H4 (cell line): ENCODE data around the gene IFI16. TPM values are rescaled to one million over a fixed set of nuclear protein-coding genes. Genes with fewer than 3 reads are reported as not detected.
"Not testable (repeated sequence)": the region's sequence is repeated elsewhere in the genome, so short reads cannot be mapped to it uniquely, and the experiment has no call there.

ENCODE experiments used
- DNase-seq: peaks from one replicate; pipeline ENCODE4 v3.0.0-alpha.2; 2015; ENCODE audit warnings: low spot score
- total RNA-seq: library from RNA; depleted of rRNA; stranded (reverse); fragments of >200 nt; shearing (Covaris generic); gene quantifications from 2 replicates; pipeline ENCODE4 v1.2.3, GENCODE V29; 2014; rRNA removed

Gene IFI16
- total RNA-seq, 1 experiment from 2014 or later = 54.0 TPM

DNA sequence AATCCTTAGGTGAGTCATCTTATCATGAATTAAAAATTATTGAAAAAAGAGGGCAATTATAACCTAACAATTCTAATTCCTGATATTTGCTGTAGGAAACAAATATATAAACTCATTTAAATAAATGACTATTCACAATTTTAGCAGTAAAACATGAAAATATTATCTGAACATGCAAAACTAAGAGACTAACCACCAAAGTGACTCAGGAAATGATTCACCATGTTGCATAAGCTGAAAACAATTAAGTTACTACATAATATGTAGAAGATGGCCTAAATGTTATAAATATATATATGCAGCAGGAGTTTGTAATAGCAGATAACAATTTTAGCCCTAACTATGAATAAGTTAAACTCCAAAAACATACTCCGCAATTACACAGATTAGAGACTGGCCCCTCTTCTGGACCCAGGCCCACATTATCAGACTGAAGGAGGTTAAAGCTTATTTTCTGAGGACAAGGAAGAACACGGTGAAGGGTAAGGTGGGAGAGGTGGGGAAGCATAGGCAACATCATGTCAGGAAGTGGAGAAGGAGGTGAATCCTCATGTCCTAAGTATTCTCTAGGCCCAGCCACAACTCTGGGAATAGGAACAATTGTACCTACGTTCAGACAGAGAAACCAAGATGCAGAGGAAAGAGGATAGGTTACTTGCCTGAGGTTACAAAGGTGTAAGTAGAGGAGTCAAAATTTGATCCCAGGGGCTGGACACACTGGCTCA lies 82.5 kb downstream of the IFI16 start:
- DNase-seq = peak; percentile 63

DNA sequence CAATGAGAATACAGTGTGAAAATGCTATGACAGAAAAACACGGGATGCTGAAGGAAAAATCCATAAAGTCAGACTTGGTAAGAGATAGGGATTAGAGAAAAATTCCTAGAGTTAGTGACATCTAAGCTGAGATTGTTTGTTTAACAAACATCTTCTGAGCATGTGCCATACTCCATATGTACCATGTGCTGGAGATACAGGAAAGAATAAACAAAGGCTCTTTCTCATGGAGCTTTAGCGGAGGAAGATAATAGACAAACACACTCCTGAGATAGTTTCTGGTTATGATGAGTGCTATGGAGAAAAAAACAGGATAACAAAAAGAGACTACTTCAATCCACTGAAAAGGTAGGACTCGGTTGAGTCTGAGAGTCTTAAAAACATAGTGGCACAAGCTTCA lies 88.9 kb downstream of the IFI16 start:
- DNase-seq = no peak

DNA sequence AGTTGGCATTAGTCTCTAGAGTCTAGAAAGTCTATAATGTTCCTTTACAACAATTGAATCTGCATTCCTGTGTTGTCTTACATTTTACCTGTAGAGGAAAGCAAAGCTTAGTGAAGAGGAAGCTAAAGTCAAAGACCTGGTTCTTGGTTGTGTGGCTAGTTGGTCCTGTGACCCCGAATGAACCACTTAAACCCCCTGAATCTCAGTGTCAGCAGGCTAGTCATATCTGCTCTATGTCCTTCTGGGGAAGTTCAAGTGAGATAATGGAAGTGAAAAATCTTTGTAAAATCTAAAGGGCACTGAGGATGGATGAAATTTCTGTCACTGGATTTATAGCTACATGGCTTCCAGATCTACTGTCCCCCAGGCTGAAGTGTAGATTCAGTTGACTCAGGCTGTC lies 90.9 kb downstream of the IFI16 start:
- DNase-seq = no peak

DNA sequence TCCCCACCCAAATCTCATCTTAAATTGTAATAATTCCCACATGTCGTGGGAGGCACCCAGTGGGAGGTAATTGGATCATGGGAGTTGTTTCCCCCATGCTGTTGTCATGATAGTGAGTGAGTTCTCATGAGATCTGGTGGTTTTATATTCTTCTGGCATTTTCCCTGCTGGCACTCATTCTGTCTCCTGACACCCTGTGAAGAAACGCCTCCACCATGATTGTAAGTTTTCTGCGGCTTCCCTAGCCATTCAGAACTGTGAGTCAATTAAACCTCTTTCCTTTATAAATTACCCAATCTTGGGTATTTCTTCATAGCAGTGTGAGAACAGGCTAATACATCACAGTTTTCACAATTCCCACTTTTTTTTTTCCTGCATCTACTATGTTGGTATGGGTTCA lies 93.3 kb downstream of the IFI16 start:
- DNase-seq = not testable (repeated sequence)

Other genes starting within 250 kb of the IFI16 start
- not detected in 2 replicates for gene OR6N1, start 237.7 kb upstream of the IFI16 start, total RNA-seq
- not detected in 2 replicates for gene OR6N2, start 228.7 kb upstream of the IFI16 start, total RNA-seq
- 0.39 TPM in 1 of 2 replicates, not detected in the other for gene MNDA, start 178.6 kb upstream of the IFI16 start, total RNA-seq
- gene PYHIN1, start 78.4 kb upstream of the IFI16 start, total RNA-seq = 0.33 and 1.7 TPM in 2 replicates
- 39.5 and 42.8 TPM in 2 replicates for gene AIM2, start 66.9 kb downstream of the IFI16 start, total RNA-seq
- gene CADM3, start 161.7 kb downstream of the IFI16 start, total RNA-seq = 6.4 and 10.1 TPM in 2 replicates
- gene ACKR1, start 195.0 kb downstream of the IFI16 start, total RNA-seq = not detected in 2 replicates